HL-60 (cell line): ENCODE data around the gene STAT6.
A peak's percentile ranks its signal among the peaks of the same experiment; 100 is the strongest.
"Not testable (repeated sequence)": the region's sequence is repeated elsewhere in the genome, so short reads cannot be mapped to it uniquely, and the experiment has no call there.

Experiments
- DNase-seq, 2 experiments: peaks; one replicate each; pipeline ENCODE4 v3.0.0-alpha.2; 2010 to 2020; ENCODE audit warnings: low read depth in 1 of 2, low spot score in 1 of 2
- H3K27ac ChIP-seq: fragments of 250-450 bp; sonication (Bioruptor Pico); replicated peaks from 2 replicates; pipeline ENCODE4 v1.5.1; 2020; ENCODE audit warnings: mild to moderate bottlenecking, moderate library complexity
- H3K27me3 ChIP-seq: fragments of 250-450 bp; sonication (Bioruptor Pico); 2 replicates; pipeline ENCODE4 v1.5.1; 2021; ENCODE audit warnings: mild to moderate bottlenecking, moderate library complexity; ENCODE audit not compliant: insufficient read depth, poor library complexity, severe bottlenecking
- H3K4me3 ChIP-seq: replicated peaks from 2 replicates; pipeline ENCODE4 v1.5.1; 2011; ENCODE audit warnings: mild to moderate bottlenecking, control low read depth, low read length; ENCODE audit not compliant: insufficient read depth
- GABPA ChIP-seq: IDR thresholded peaks from 2 replicates; pipeline ENCODE4 v1.6.1; 2012; ENCODE audit warnings: low read depth
- POLR2AphosphoS5 ChIP-seq: IDR thresholded peaks from 2 replicates; pipeline ENCODE4 v1.6.1; 2012; ENCODE audit warnings: low read depth
- SPI1 ChIP-seq: IDR thresholded peaks from 2 replicates; pipeline ENCODE4 v1.6.1; 2012; ENCODE audit warnings: low read depth, mild to moderate bottlenecking, borderline replicate concordance
- TF ChIP-seq, protein P1 (sequence below): IDR thresholded peaks from one replicate; pipeline ENCODE4 v1.5.1; 2011; ENCODE audit warnings: low read length, control low read depth, inconsistent platforms; ENCODE audit not compliant: insufficient read depth
- TF ChIP-seq, protein P2 (sequence below): IDR thresholded peaks from 2 replicates; pipeline ENCODE4 v1.6.1; 2012; ENCODE audit warnings: low read depth; ENCODE audit not compliant: insufficient replicate concordance

The STAT6 gene

GRCh38 chr12:57124261-57124877, 13.2 kb upstream of the STAT6 start:
- peak in 1 of 2 experiments; percentile 74 for DNase-seq
- Histone ChIP-seq H3K27ac (no peak overlapping the region), H3K27me3 (peaks cover 24% of the 10 kb centered on the region), H3K4me3 (no peak overlapping the region)
- TF ChIP-seq SPI1: peak; percentile 36; the same call in 1 of the 2 replicates
- TF ChIP-seq, protein P1, sequence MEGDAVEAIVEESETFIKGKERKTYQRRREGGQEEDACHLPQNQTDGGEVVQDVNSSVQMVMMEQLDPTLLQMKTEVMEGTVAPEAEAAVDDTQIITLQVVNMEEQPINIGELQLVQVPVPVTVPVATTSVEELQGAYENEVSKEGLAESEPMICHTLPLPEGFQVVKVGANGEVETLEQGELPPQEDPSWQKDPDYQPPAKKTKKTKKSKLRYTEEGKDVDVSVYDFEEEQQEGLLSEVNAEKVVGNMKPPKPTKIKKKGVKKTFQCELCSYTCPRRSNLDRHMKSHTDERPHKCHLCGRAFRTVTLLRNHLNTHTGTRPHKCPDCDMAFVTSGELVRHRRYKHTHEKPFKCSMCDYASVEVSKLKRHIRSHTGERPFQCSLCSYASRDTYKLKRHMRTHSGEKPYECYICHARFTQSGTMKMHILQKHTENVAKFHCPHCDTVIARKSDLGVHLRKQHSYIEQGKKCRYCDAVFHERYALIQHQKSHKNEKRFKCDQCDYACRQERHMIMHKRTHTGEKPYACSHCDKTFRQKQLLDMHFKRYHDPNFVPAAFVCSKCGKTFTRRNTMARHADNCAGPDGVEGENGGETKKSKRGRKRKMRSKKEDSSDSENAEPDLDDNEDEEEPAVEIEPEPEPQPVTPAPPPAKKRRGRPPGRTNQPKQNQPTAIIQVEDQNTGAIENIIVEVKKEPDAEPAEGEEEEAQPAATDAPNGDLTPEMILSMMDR: peak; percentile 85
- no peak for TF ChIP-seq GABPA

- TF ChIP-seq, protein P1: no peak
- TF ChIP-seq POLR2AphosphoS5 (no peak), SPI1 (no peak), GABPA (no peak)
- TF ChIP-seq, protein P2, sequence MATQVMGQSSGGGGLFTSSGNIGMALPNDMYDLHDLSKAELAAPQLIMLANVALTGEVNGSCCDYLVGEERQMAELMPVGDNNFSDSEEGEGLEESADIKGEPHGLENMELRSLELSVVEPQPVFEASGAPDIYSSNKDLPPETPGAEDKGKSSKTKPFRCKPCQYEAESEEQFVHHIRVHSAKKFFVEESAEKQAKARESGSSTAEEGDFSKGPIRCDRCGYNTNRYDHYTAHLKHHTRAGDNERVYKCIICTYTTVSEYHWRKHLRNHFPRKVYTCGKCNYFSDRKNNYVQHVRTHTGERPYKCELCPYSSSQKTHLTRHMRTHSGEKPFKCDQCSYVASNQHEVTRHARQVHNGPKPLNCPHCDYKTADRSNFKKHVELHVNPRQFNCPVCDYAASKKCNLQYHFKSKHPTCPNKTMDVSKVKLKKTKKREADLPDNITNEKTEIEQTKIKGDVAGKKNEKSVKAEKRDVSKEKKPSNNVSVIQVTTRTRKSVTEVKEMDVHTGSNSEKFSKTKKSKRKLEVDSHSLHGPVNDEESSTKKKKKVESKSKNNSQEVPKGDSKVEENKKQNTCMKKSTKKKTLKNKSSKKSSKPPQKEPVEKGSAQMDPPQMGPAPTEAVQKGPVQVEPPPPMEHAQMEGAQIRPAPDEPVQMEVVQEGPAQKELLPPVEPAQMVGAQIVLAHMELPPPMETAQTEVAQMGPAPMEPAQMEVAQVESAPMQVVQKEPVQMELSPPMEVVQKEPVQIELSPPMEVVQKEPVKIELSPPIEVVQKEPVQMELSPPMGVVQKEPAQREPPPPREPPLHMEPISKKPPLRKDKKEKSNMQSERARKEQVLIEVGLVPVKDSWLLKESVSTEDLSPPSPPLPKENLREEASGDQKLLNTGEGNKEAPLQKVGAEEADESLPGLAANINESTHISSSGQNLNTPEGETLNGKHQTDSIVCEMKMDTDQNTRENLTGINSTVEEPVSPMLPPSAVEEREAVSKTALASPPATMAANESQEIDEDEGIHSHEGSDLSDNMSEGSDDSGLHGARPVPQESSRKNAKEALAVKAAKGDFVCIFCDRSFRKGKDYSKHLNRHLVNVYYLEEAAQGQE: no peak
- DNase-seq: no peak
- Histone ChIP-seq H3K27ac (no peak overlapping the region), H3K4me3 (no peak overlapping the region), H3K27me3 (peaks cover 20% of the 10 kb centered on the region)
Measured at GRCh38 chr12:57123813-57124212, 12.7 kb upstream of the STAT6 start.

DNA sequence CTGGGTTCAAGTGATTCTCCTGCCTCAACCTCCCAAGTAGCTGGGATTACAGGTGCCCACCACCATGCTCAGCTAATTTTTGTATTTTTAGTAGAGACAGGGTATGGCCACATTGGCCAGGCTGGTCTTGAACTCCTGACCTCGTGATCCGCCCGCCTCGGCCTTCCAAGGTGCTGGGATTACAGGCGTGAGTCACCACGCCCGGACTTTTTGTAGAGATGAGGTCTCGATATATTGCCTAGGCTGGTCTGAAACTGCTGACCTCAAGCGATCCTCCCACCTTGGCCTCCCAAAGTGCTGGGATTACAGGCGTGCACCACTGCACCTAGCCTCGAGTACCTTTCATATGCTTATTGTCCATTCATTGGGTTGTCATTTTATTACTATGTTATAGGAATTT, 9.6 kb upstream of the STAT6 start:
- H3K27ac ChIP-seq, H3K4me3 ChIP-seq, DNase-seq, H3K27me3 ChIP-seq: not testable (repeated sequence)

DNA sequence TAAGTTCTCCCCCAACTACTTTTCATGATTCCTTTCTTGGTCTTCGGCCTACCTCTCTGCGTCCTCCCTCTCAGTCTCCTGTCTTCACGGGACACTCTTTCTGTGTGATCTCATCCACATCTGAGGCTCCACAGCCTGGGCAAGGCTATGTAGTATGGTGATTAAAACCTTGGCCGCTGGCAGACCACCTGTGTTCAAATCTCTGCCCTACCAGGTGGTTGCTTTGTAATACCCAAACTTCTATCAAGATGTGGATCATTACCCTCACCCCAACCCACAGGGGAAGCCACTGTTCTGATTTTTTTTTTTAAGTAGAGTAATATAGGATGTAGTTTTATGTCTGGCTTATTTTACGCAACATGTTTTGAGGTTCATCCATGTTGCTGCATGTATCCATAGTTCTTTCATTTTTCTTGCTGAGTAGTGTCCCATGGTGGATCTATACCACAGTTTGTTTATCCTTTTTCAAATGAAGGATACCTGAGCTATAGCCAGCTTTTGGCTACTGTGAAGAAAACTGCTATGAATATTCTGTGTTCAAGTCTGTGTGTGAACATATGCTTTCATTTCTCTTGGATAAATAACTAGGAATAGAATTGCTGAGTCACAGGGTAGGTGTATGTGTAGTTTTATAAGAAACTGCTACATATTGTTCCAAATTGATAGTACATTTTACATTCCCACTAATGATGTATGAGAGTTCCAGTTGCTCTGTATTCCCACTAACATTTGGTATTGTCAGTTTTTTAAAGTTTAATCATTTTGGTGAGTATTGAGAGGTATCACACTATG, 8.3 kb upstream of the STAT6 start:
- DNase-seq: no peak
- TF ChIP-seq POLR2AphosphoS5 (no peak), GABPA (no peak), SPI1 (no peak)
- TF ChIP-seq, protein P1: no peak
- TF ChIP-seq, protein P2: no peak
- no peak overlapping the region for H3K27ac ChIP-seq
- peaks cover 2% of the 10 kb centered on the region for H3K27me3 ChIP-seq
- no peak overlapping the region for H3K4me3 ChIP-seq
